ENCODE data around the gene CHRM1. TPM values are rescaled to one million over a fixed set of nuclear protein-coding genes. Genes with fewer than 3 reads are reported as not detected.
"Not testable (repeated sequence)": the region's sequence is repeated elsewhere in the genome, so short reads cannot be mapped to it uniquely, and the experiment has no call there.

Gene CHRM1
- total and polyA plus RNA-seq, 2 experiments from 2014 or later = 1.4 to 1.6 TPM

- H3K9me3 ChIP-seq (ENCODE audit: low read depth) = no peaks in the 10 kb centered on the region
- no peaks in the 10 kb centered on the region for H3K27me3 ChIP-seq
- no peak for DNase-seq (ENCODE audit: low read depth in 1 of 2, low spot score in 1 of 2)
- no peak overlapping the region for H3K4me3 ChIP-seq
- H3K4me1 ChIP-seq (ENCODE audit: low read depth) = peaks cover 15% of the 10 kb centered on the region
- TF ChIP-seq, protein P1, sequence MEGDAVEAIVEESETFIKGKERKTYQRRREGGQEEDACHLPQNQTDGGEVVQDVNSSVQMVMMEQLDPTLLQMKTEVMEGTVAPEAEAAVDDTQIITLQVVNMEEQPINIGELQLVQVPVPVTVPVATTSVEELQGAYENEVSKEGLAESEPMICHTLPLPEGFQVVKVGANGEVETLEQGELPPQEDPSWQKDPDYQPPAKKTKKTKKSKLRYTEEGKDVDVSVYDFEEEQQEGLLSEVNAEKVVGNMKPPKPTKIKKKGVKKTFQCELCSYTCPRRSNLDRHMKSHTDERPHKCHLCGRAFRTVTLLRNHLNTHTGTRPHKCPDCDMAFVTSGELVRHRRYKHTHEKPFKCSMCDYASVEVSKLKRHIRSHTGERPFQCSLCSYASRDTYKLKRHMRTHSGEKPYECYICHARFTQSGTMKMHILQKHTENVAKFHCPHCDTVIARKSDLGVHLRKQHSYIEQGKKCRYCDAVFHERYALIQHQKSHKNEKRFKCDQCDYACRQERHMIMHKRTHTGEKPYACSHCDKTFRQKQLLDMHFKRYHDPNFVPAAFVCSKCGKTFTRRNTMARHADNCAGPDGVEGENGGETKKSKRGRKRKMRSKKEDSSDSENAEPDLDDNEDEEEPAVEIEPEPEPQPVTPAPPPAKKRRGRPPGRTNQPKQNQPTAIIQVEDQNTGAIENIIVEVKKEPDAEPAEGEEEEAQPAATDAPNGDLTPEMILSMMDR (IDR thresholded peaks at IDR 0.05; ENCODE audit: low read depth, low read length) = no peak
- H3K36me3 ChIP-seq = no peaks in the 10 kb centered on the region
- peak overlapping the region; percentile 85 for H3K27ac ChIP-seq
These were observed 60.2 kb downstream of the CHRM1 start for GRCh38 chr11:62860835-62861563.

- not testable (repeated sequence) for DNase-seq (ENCODE audit: low read depth in 1 of 2, low spot score in 1 of 2); H3K4me3 ChIP-seq; H3K9me3 ChIP-seq (ENCODE audit: low read depth); H3K27me3 ChIP-seq; H3K36me3 ChIP-seq
- H3K27ac ChIP-seq = peak overlapping the region; percentile 85
- H3K4me1 ChIP-seq (ENCODE audit: low read depth) = peaks cover 19% of the 10 kb centered on the region
These were observed 61.9 kb downstream of the CHRM1 start for GRCh38 chr11:62859281-62859703.

Other genes starting within 250 kb of the CHRM1 start
- 13.0 and 18.8 TPM in 2 replicates for gene UQCC3, start 249.7 kb downstream of the CHRM1 start, total RNA-seq
- gene UQCC3, start 249.7 kb downstream of the CHRM1 start, polyA plus RNA-seq = 32.3 and 33.5 TPM in 2 replicates
- gene LBHD1, start 249.1 kb downstream of the CHRM1 start, total RNA-seq = 11.1 and 11.6 TPM in 2 replicates
- 10.1 and 11.7 TPM in 2 replicates for gene LBHD1, start 249.1 kb downstream of the CHRM1 start, polyA plus RNA-seq
- 235 and 302 TPM in 2 replicates for gene UBXN1, start 242.3 kb downstream of the CHRM1 start, total RNA-seq
- gene UBXN1, start 242.3 kb downstream of the CHRM1 start, polyA plus RNA-seq = 109 and 111 TPM in 2 replicates
- gene LRRN4CL, start 231.8 kb downstream of the CHRM1 start, total RNA-seq = 0.81 and 1.9 TPM in 2 replicates
- gene LRRN4CL, start 231.8 kb downstream of the CHRM1 start, polyA plus RNA-seq = 0.24 TPM in 1 of 2 replicates, not detected in the other
- gene BSCL2, start 213.9 kb downstream of the CHRM1 start, total RNA-seq = 70.3 and 73.8 TPM in 2 replicates
- gene BSCL2, start 213.9 kb downstream of the CHRM1 start, polyA plus RNA-seq = 73.7 and 79.2 TPM in 2 replicates
- 0.67 TPM in 1 of 2 replicates, not detected in the other for gene GNG3, start 213.7 kb downstream of the CHRM1 start, total RNA-seq
- gene GNG3, start 213.7 kb downstream of the CHRM1 start, polyA plus RNA-seq = 2.6 and 3.0 TPM in 2 replicates
- gene HNRNPUL2, start 193.9 kb downstream of the CHRM1 start, total RNA-seq = 13.7 and 20.0 TPM in 2 replicates
- 2.9 and 3.2 TPM in 2 replicates for gene HNRNPUL2, start 193.9 kb downstream of the CHRM1 start, polyA plus RNA-seq
- 36.3 and 37.3 TPM in 2 replicates for gene TTC9C, start 192.9 kb downstream of the CHRM1 start, total RNA-seq
- gene TTC9C, start 192.9 kb downstream of the CHRM1 start, polyA plus RNA-seq = 39.0 and 45.1 TPM in 2 replicates
- 12.5 and 14.3 TPM in 2 replicates for gene ZBTB3, start 167.2 kb downstream of the CHRM1 start, total RNA-seq
- 10.4 and 10.8 TPM in 2 replicates for gene ZBTB3, start 167.2 kb downstream of the CHRM1 start, polyA plus RNA-seq
- gene POLR2G, start 159.8 kb downstream of the CHRM1 start, total RNA-seq = 67.2 and 101 TPM in 2 replicates
- gene POLR2G, start 159.8 kb downstream of the CHRM1 start, polyA plus RNA-seq = 195 and 219 TPM in 2 replicates
- gene TAF6L, start 150.0 kb downstream of the CHRM1 start, total RNA-seq = 33.1 and 38.8 TPM in 2 replicates
- gene TAF6L, start 150.0 kb downstream of the CHRM1 start, polyA plus RNA-seq = 46.3 and 56.3 TPM in 2 replicates
- 34.2 and 55.2 TPM in 2 replicates for gene TMEM179B, start 134.0 kb downstream of the CHRM1 start, total RNA-seq
- 78.6 and 81.8 TPM in 2 replicates for gene TMEM179B, start 134.0 kb downstream of the CHRM1 start, polyA plus RNA-seq
- 87.1 and 88.9 TPM in 2 replicates for gene TMEM223, start 129.4 kb downstream of the CHRM1 start, total RNA-seq
- gene TMEM223, start 129.4 kb downstream of the CHRM1 start, polyA plus RNA-seq = 92.4 and 102 TPM in 2 replicates
- gene NXF1, start 115.9 kb downstream of the CHRM1 start, total RNA-seq = 52.8 and 60.7 TPM in 2 replicates
- gene NXF1, start 115.9 kb downstream of the CHRM1 start, polyA plus RNA-seq = 96.7 and 127 TPM in 2 replicates
- gene STX5, start 89.3 kb downstream of the CHRM1 start, total RNA-seq = 38.5 and 45.2 TPM in 2 replicates
- gene STX5, start 89.3 kb downstream of the CHRM1 start, polyA plus RNA-seq = 49.4 and 53.6 TPM in 2 replicates
- not detected in 2 replicates for gene TEX54, start 88.5 kb downstream of the CHRM1 start, total RNA-seq
- 3.0 and 4.8 TPM in 2 replicates for gene TEX54, start 88.5 kb downstream of the CHRM1 start, polyA plus RNA-seq
- gene WDR74, start 81.8 kb downstream of the CHRM1 start, total RNA-seq = 47.4 and 63.3 TPM in 2 replicates
- gene WDR74, start 81.8 kb downstream of the CHRM1 start, polyA plus RNA-seq = 42.1 and 52.8 TPM in 2 replicates
- 71.8 and 79.2 TPM in 2 replicates for gene SLC3A2, start 40.5 kb downstream of the CHRM1 start, total RNA-seq
- 93.8 and 100 TPM in 2 replicates for gene SLC3A2, start 40.5 kb downstream of the CHRM1 start, polyA plus RNA-seq
- gene SLC22A6, start 63.6 kb upstream of the CHRM1 start, total RNA-seq = not detected in 2 replicates
- not detected in 2 replicates for gene SLC22A6, start 63.6 kb upstream of the CHRM1 start, polyA plus RNA-seq
- gene SLC22A8, start 94.5 kb upstream of the CHRM1 start, total RNA-seq = not detected in 2 replicates
- gene SLC22A8, start 94.5 kb upstream of the CHRM1 start, polyA plus RNA-seq = 0.22 TPM in 1 of 2 replicates, not detected in the other
- gene SLC22A24, start 222.9 kb upstream of the CHRM1 start, total RNA-seq = not detected in 2 replicates
- 0.39 TPM in 1 of 2 replicates, not detected in the other for gene SLC22A24, start 222.9 kb upstream of the CHRM1 start, polyA plus RNA-seq